NCI-H2081 (cell line): Measurements from ENCODE around the gene GNG13.
A peak's percentile ranks its signal among the peaks of the same experiment; 100 is the strongest.

ENCODE experiments used
- DNase-seq, 2 experiments: peaks; one replicate each; lab custom pipeline; 2025; lab: John Stamatoyannopoulos, UW

GNG13 gene

GRCh38 chr16:813204-813915 lies 12.8 kb upstream of the GNG13 start:
- DNase-seq, result no peak

- no peak for DNase-seq
Observed at GRCh38 chr16:808085-808386, 7.5 kb upstream of the GNG13 start.

GRCh38 chr16:807347-808084 lies 7.0 kb upstream of the GNG13 start:
- peak; percentile 88 to 91 for DNase-seq

- DNase-seq, result no peak
Observed at GRCh38 chr16:805474-805873, 4.9 kb upstream of the GNG13 start.

GRCh38 chr16:804193-805048 lies 3.9 kb upstream of the GNG13 start:
- no peak for DNase-seq

GRCh38 chr16:803754-804080 lies 3.2 kb upstream of the GNG13 start:
- no peak for DNase-seq

GRCh38 chr16:802914-803753 lies 2.6 kb upstream of the GNG13 start:
- no peak for DNase-seq

- no peak for DNase-seq
Observed at GRCh38 chr16:802461-802860, 1.9 kb upstream of the GNG13 start.

GRCh38 chr16:801584-802363 lies 1.2 kb upstream of the GNG13 start:
- no peak for DNase-seq

- no peak for DNase-seq
Observed at GRCh38 chr16:800834-801511, 439 bp upstream of the GNG13 start.

- no peak for DNase-seq
Observed at GRCh38 chr16:799111-799947, 1.2 kb downstream of the GNG13 start.

GRCh38 chr16:798666-799065 lies 1.9 kb downstream of the GNG13 start:
- DNase-seq, result no peak

GRCh38 chr16:797686-798085 lies 2.8 kb downstream of the GNG13 start:
- no peak for DNase-seq

- DNase-seq, result no peak
Observed at GRCh38 chr16:797120-797420, 3.5 kb downstream of the GNG13 start.

GRCh38 chr16:796296-797119 lies 4.0 kb downstream of the GNG13 start:
- no peak for DNase-seq

GRCh38 chr16:795580-796229 lies 4.8 kb downstream of the GNG13 start:
- no peak for DNase-seq

- no peak for DNase-seq
Observed at GRCh38 chr16:794853-795466, 5.6 kb downstream of the GNG13 start.
